H1 (cell line): ENCODE results near the gene GAPDH. TPM values are rescaled to one million over a fixed set of nuclear protein-coding genes. Genes with fewer than 3 reads are reported as not detected.

Experiments
- BCL11A ChIP-seq, 2 experiments: IDR thresholded peaks; one replicate each; pipeline ENCODE4 v1.6.1; 2011; ENCODE audit warnings: low read depth in 2 of 2, low read length in 2 of 2, mild to moderate bottlenecking in 2 of 2
- CEBPB ChIP-seq: IDR thresholded peaks from 2 replicates; pipeline ENCODE4 v1.6.1; 2012; ENCODE audit warnings: low read depth, low read length
- CHD2 ChIP-seq: IDR thresholded peaks from 2 replicates; pipeline ENCODE4 v1.6.1; 2012; ENCODE audit warnings: low read length, improper control_type of control experiment
- CREB1 ChIP-seq: IDR thresholded peaks from 2 replicates; pipeline ENCODE4 v1.6.1; 2012; ENCODE audit warnings: inconsistent platforms
- CTBP2 ChIP-seq: IDR thresholded peaks from 2 replicates; pipeline ENCODE4 v1.7.0; 2011; ENCODE audit warnings: borderline replicate concordance, mild to moderate bottlenecking, moderate library complexity, mixed read lengths, low read length; ENCODE audit not compliant: insufficient read depth, insufficient read length
- FOSL1 ChIP-seq: IDR thresholded peaks from 2 replicates; pipeline ENCODE4 v1.6.1; 2011; ENCODE audit warnings: mild to moderate bottlenecking, low read depth, low read length, moderate library complexity; ENCODE audit not compliant: insufficient read depth
- KDM4A ChIP-seq: IDR thresholded peaks from one replicate; pipeline ENCODE4 v1.7.1; 2012; ENCODE audit warnings: low read depth, mild to moderate bottlenecking, moderate library complexity, low read length, inconsistent platforms; ENCODE audit not compliant: severe bottlenecking
- KDM5A ChIP-seq: fragments of 200-600 bp; IDR thresholded peaks from 2 replicates; pipeline ENCODE4 v1.7.1; 2012; ENCODE audit warnings: mild to moderate bottlenecking, low read length, inconsistent platforms, mixed read lengths
- POLR2AphosphoS5 ChIP-seq: IDR thresholded peaks from 2 replicates; pipeline ENCODE4 v1.6.1; 2011; ENCODE audit warnings: low read depth, low read length
- RAD21 ChIP-seq, 2 experiments: IDR thresholded peaks in 1 of 2; conservative IDR thresholded peaks in 1 of 2; 2 replicates each; pipeline ENCODE4 v1.6.1; 2011; ENCODE audit warnings: low read depth in 2 of 2, low read length in 2 of 2, improper control_type of control experiment in 1 of 2, inconsistent platforms in 1 of 2, mild to moderate bottlenecking in 1 of 2, moderate library complexity in 1 of 2
- RBBP5 ChIP-seq: IDR thresholded peaks from 2 replicates; pipeline ENCODE4 v1.7.1; 2012; ENCODE audit warnings: low read depth, mild to moderate bottlenecking, inconsistent platforms, low read length, moderate library complexity, borderline replicate concordance
- RFX5 ChIP-seq: IDR thresholded peaks from 2 replicates; pipeline ENCODE4 v1.6.1; 2011; ENCODE audit warnings: low read depth, low read length, improper control_type of control experiment, borderline replicate concordance
- RNF2 ChIP-seq: fragments of 200-900, 300-1000 bp; sonication (generic); IDR thresholded peaks from 2 replicates; pipeline ENCODE4 v1.7.1; 2016; ENCODE audit warnings: borderline replicate concordance, low read depth, mild to moderate bottlenecking, antibody characterized with exemption, low read length; ENCODE audit not compliant: poor library complexity, severe bottlenecking; ENCODE audit errors: missing control alignments
- SP2 ChIP-seq: IDR thresholded peaks from 2 replicates; pipeline ENCODE4 v1.6.1; 2012; ENCODE audit warnings: mild to moderate bottlenecking, low read length, inconsistent platforms
- SP4 ChIP-seq: IDR thresholded peaks from 2 replicates; pipeline ENCODE4 v1.6.1; 2012; ENCODE audit warnings: low read length, inconsistent platforms
- SUZ12 ChIP-seq: fragments of 200-600 bp; sonication (generic); IDR thresholded peaks from 2 replicates; pipeline ENCODE4 v1.6.1; 2012; ENCODE audit warnings: mild to moderate bottlenecking, inconsistent platforms, low read length, moderate library complexity, mixed read lengths
- TAF7 ChIP-seq: optimal IDR thresholded peaks from 2 replicates; pipeline ENCODE3; 2011; ENCODE audit warnings: low read depth, mild to moderate bottlenecking, inconsistent platforms, low read length, moderate library complexity, borderline replicate concordance
- TBP ChIP-seq: IDR thresholded peaks from 2 replicates; pipeline ENCODE4 v1.6.1; 2011; ENCODE audit warnings: low read depth, low read length, improper control_type of control experiment
- TCF12 ChIP-seq: IDR thresholded peaks from 2 replicates; pipeline ENCODE4 v1.6.1; 2011; ENCODE audit warnings: low read depth, mild to moderate bottlenecking, low read length
- YY1 ChIP-seq: IDR thresholded peaks from 2 replicates; pipeline ENCODE4 v1.6.1; 2011; ENCODE audit warnings: low read depth, mild to moderate bottlenecking, low read length
- ZNF274 ChIP-seq: IDR thresholded peaks from 2 replicates; pipeline ENCODE4 v1.7.0; 2012; ENCODE audit warnings: low read length, borderline replicate concordance; ENCODE audit errors: extremely low read depth
- polyA plus RNA-seq, 7 experiments: library from polyadenylated mRNA; depleted of rRNA in 3 of 7; stranded (reverse) in 5 of 7; unstranded in 2 of 7; fragments of >200 nt in 5 of 7; fragments of 200-250 nt in 2 of 7; gene quantifications; 1 replicate in 5 of 7; 2 replicates in 1 of 7; 4 replicates in 1 of 7; pipeline versions ENCODE4 v1.2.1 to v1.2.3, GENCODE V29; 2011 to 2013; ENCODE audit warnings: missing spikeins in 2 of 7, mixed read lengths in 2 of 7
- total RNA-seq: library from RNA; stranded (reverse); fragmentation: NEBNext Ultra II Directional; extraction: Animal tissue kit (Norgen Biotek cat#: 25700); gene quantifications from 2 replicates; pipeline ENCODE4 v1.2.1, GENCODE V29; 2021
- TF ChIP-seq, protein P1 (sequence below): IDR thresholded peaks from 2 replicates; pipeline ENCODE4 v1.6.1; 2012; ENCODE audit warnings: inconsistent platforms
- TF ChIP-seq, protein P2 (sequence below): IDR thresholded peaks from 2 replicates; pipeline ENCODE4 v1.6.1; 2011; ENCODE audit warnings: low read length, improper control_type of control experiment

The GAPDH gene
- total and polyA plus RNA-seq, 2 of the 8 experiments (the other 6 are each of a cell fraction or from before 2014, with no cell fraction given) = 5,175 to 15,878 TPM

- TF ChIP-seq TCF12 = no peak
- TF ChIP-seq KDM4A = peak; percentile 48
- TF ChIP-seq TBP = no peak; the same call in 1 of the 2 replicates
- TF ChIP-seq POLR2AphosphoS5 = peak; percentile 79
- TF ChIP-seq CHD2 = peak; percentile 24; the same call in 1 of the 2 replicates
- TF ChIP-seq KDM5A = no peak
- TF ChIP-seq YY1 = no peak
- TF ChIP-seq CEBPB = no peak
- no peak for TF ChIP-seq RFX5
- no peak for TF ChIP-seq ZNF274
- no peak for TF ChIP-seq CTBP2
- TF ChIP-seq CREB1 = no peak
- no peak for TF ChIP-seq RNF2
- TF ChIP-seq RAD21 (IDR thresholded peaks at IDR 0.05 in 1 of 2, conservative IDR thresholded peaks at IDR 0.05 in 1 of 2; ENCODE audit: low read depth in 2 of 2, low read length in 2 of 2) = no peak; a peak in 1 of 4 replicates
- TF ChIP-seq, protein P1, sequence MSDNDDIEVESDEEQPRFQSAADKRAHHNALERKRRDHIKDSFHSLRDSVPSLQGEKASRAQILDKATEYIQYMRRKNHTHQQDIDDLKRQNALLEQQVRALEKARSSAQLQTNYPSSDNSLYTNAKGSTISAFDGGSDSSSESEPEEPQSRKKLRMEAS = peak; percentile 61; the same call in 1 of the 2 replicates
- TF ChIP-seq BCL11A (IDR thresholded peaks at IDR 0.05; ENCODE audit: low read depth in 2 of 2, low read length in 2 of 2) = no peak
- peak; percentile 67 for TF ChIP-seq TAF7
- peak; percentile 21; the same call in 1 of the 2 replicates for TF ChIP-seq SP2
- TF ChIP-seq, protein P2, sequence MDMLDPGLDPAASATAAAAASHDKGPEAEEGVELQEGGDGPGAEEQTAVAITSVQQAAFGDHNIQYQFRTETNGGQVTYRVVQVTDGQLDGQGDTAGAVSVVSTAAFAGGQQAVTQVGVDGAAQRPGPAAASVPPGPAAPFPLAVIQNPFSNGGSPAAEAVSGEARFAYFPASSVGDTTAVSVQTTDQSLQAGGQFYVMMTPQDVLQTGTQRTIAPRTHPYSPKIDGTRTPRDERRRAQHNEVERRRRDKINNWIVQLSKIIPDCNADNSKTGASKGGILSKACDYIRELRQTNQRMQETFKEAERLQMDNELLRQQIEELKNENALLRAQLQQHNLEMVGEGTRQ = no peak
- no peak; the same call in 1 of the 2 replicates for TF ChIP-seq SP4
- TF ChIP-seq RBBP5 = 0 out of 2 replicates have a peak, but pooled peaks have one; percentile 58
- TF ChIP-seq FOSL1 = no peak
- no peak for TF ChIP-seq SUZ12
Observed at GRCh38 chr12:6493497-6494257, 40.6 kb upstream of the GAPDH start, which contains the start of gene NCAPD2 (continued).
